ENCODE measurements around the gene TEX13B. TPM values are rescaled to one million over a fixed set of nuclear protein-coding genes. Genes with fewer than 3 reads are reported as not detected.
"Not testable (repeated sequence)": the region's sequence is repeated elsewhere in the genome, so short reads cannot be mapped to it uniquely, and the experiment has no call there.

TEX13B gene
- total RNA-seq, 2 experiments from 2014 or later = not detected

DNA sequence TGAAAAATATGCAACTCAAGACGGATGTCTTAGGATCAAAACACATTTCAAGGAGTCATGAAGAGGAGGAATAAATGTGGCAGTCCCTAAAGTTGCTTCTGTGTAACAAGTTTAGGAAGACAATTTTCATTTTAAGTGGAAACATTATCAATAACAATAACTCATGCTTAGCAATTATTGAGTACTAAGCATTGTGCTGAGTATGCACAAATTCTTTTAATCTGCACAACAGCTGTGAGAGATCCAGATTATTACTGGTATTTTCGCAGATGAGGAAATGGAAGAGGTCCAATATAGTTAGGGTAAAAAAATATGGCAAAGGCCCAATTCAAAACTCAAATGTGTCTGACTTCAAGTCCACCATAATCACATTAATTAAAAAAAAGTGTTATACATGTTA is 2.9 kb upstream of the TEX13B start:
- Mint-ChIP-seq H3K4me3 (no peak overlapping the region), H3K36me3 (no peaks in the 10 kb centered on the region), H3K27ac (no peak overlapping the region), H3K9me3 (ENCODE audit: low read depth) (no peaks in the 10 kb centered on the region), H3K27me3 (no peaks in the 10 kb centered on the region), H3K4me1 (no peaks in the 10 kb centered on the region)
- DNase-seq = no peak
- no peak for ATAC-seq
- CTCF ChIA-PET = no interaction called here

DNA sequence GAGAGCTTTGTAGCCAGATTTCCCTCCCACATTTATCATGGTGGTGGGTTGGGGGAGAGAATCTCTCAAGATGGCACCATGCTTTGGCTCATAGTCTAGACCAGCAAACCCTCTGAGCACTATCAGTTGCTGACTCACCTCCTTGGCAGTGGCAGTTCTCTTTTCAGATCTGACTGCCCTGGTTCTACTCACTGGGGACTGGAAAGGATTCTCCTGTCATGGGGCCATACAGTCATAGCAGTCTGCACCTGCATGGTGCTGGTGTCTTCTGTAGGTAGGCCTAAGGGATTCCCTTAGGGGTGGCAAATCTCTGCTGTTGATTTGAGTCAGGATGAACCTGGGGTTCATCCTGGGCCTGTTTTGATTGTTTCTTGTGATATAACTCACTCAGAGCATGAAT is 2.6 kb downstream of the TEX13B start:
- CTCF ChIA-PET = no interaction called here
- DNase-seq = no peak
- no peak for ATAC-seq

DNA sequence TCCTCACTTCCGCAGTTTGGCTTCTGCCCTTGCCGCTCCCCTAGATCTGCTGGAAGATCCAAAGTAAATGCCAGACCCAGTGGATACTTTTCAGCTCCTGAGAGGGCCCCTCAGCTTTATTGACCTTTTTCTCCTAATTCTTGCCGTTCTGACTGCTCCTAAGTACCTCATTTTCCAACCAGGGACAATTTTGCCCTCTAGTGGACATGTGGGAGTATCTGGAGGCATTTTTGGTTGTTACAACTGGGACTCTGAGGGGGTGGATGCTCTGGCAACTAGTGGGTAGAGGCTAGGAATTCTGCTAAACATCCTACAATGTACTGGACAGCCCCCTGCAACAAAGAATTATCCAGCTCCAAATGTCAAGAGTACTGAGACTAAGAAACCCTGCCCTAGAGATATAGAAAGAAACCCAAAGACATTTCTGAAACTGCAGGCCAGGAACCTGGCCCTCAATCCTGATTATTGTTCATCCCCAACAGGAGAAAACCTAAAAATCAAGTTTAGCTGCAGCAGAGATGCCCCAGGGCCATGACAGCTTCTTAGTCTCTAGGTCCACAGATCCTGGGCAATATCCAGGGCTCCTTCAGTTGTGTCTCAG is 3.4 kb downstream of the TEX13B start:
- ATAC-seq (no peak), DNase-seq (no peak)
- Mint-ChIP-seq H3K4me1 (no peaks in the 10 kb centered on the region), H3K27ac (no peak overlapping the region), H3K9me3 (ENCODE audit: low read depth) (no peaks in the 10 kb centered on the region), H3K36me3 (no peaks in the 10 kb centered on the region), H3K4me3 (no peak overlapping the region), H3K27me3 (no peaks in the 10 kb centered on the region)
- CTCF ChIA-PET = no interaction called here

More for the DNA sequence above, 2.6 kb downstream of the TEX13B start:
- Mint-ChIP-seq H3K4me1 (no peaks in the 10 kb centered on the region), H3K36me3 (no peaks in the 10 kb centered on the region), H3K27ac (no peak overlapping the region), H3K4me3 (no peak overlapping the region), H3K9me3 (ENCODE audit: low read depth) (no peaks in the 10 kb centered on the region), H3K27me3 (no peaks in the 10 kb centered on the region)

DNA sequence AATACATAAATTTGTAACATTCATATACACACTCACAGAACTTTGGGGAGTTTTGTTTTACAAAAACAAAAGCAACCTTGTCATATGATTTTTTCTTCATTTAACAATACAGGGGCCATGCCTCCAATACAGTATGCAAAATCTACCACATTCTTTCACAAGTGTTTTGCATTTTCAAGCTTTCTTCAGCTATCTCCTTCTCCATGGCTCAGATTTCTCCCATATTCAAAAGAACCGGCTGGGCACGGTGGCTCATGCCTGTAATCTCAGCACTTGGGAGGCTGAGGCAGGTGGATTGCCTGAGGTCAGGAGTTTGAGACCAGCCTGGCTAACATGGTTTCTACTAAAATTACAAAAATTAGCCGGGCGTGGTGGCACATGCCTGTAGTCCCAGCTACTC is 4.1 kb downstream of the TEX13B start:
- DNase-seq = no peak
- H3K4me1 Mint-ChIP-seq = no peaks in the 10 kb centered on the region
- H3K27me3 Mint-ChIP-seq = no peaks in the 10 kb centered on the region
- H3K4me3 Mint-ChIP-seq = no peak overlapping the region
- H3K9me3 Mint-ChIP-seq (ENCODE audit: low read depth) = no peaks in the 10 kb centered on the region
- CTCF ChIA-PET = no interaction called here
- no peak for ATAC-seq
- H3K36me3 Mint-ChIP-seq = no peaks in the 10 kb centered on the region
- no peak overlapping the region for H3K27ac Mint-ChIP-seq

DNA sequence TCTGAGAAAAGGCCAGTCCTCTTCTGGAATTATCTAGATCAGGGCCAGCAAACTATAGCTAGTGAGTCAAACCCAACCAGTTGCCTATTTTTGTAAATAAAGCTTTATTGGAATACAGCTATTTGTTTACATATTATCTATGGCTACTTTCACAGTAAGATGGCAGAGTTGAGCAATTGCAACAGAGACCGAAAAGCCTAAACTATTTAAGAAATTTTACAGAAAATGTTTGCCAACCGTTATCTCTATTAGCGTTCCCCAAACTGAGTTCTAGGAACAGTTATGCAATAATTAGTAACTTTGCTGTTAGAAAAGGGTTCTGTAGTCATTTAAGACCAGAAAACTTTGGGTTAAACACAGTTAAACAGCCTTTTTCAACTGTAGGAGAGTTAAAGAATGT is 10.5 kb downstream of the TEX13B start:
- CTCF ChIA-PET = no interaction called here
- no peak for ATAC-seq
- Mint-ChIP-seq H3K27me3 (no peaks in the 10 kb centered on the region), H3K36me3 (no peaks in the 10 kb centered on the region), H3K4me1 (no peaks in the 10 kb centered on the region), H3K4me3 (no peak overlapping the region), H3K27ac (no peak overlapping the region), H3K9me3 (ENCODE audit: low read depth) (no peaks in the 10 kb centered on the region)
- DNase-seq = no peak

DNA sequence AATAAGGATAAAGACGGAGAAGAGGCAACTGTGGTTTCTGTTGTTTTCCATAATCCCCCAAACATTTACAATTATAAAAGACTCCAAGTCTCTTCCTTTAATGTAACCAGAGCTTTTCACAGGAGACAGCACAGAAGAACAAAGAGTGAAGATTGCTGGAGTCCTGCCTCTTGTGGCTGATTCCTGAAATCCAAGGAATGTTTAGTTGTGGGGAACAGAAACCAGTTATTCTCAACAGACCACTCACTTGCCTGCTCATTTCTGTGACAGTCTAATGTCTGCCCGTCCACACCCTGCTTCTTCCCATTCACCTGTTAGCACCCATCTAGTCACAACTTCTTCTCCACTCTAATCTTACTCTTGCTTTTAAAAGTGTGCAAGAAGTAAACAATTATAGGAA is 12.1 kb downstream of the TEX13B start:
- Mint-ChIP-seq H3K4me3 (no peak overlapping the region), H3K9me3 (ENCODE audit: low read depth) (no peaks in the 10 kb centered on the region), H3K36me3 (no peaks in the 10 kb centered on the region), H3K4me1 (no peaks in the 10 kb centered on the region), H3K27me3 (no peaks in the 10 kb centered on the region), H3K27ac (no peak overlapping the region)
- DNase-seq (no peak), ATAC-seq (no peak)
- CTCF ChIA-PET = no interaction called here

DNA sequence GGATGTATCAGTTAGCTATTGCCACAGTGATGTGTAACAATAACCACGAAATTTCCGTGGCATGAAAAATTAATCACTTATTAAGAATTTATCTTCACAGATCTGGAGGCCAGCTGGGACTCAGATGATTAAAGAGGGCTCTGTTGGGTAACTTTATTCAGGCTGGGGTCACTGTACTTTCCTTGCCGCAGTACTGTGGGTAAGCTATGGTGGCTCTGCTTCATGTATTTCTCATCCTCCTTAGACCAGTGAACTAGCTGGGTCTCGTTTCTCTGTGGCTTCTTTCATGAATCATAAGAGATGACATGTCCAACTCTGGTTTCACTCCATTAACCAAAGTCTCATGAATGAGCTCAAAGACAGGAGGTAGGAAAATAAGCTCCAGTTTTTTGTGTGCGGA is 13.5 kb downstream of the TEX13B start:
- DNase-seq = no peak
- Mint-ChIP-seq H3K36me3 (no peaks in the 10 kb centered on the region), H3K27ac (no peak overlapping the region), H3K4me1 (no peaks in the 10 kb centered on the region), H3K27me3 (no peaks in the 10 kb centered on the region), H3K4me3 (no peak overlapping the region), H3K9me3 (ENCODE audit: low read depth) (no peaks in the 10 kb centered on the region)
- CTCF ChIA-PET = no interaction called here
- no peak for ATAC-seq

DNA sequence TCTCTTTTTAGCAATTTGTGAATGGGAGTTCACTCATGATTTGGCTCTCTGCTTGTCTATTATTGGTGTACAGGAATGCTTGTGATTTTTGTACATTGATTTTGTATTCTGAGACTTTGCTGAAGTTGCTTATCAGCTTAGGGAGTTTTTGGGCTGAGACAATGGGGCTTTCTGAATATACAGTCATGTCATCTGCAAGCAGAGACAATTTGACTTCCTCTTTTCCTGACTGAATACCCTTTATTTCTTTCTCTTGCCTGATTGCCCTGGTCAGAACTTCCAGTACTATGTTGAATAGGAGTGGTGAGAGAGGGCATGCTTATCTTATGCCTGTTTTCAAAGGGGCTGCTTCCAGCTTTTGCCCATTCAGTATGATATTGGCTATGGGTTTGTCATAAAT is 26.8 kb downstream of the TEX13B start:
- H3K27me3 Mint-ChIP-seq; CTCF ChIA-PET; H3K36me3 Mint-ChIP-seq; H3K4me1 Mint-ChIP-seq; H3K9me3 Mint-ChIP-seq (ENCODE audit: low read depth); H3K27ac Mint-ChIP-seq; ATAC-seq; H3K4me3 Mint-ChIP-seq; DNase-seq: not testable (repeated sequence)

DNA sequence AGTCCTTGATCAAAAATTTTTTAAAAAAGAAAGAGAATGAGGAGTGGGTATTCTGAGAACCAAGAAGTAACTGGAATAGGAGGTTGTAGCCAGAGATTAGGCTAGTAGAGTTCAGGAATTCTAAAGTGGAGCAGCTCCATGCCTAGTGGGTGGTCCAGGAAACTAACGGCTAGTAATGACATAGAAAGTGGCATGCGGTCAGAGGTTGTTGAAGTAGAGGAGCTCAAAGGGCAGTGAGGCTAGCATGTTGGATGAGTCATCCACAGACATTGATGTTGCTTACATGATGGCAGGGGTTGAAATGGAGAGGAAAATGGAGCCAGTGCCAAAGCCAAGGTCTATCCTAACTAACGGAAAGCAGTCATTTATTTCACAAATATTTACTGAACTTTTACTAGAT is 42.1 kb downstream of the TEX13B start:
- Mint-ChIP-seq H3K27ac (no peak overlapping the region), H3K4me1 (no peaks in the 10 kb centered on the region), H3K36me3 (no peaks in the 10 kb centered on the region), H3K27me3 (peaks cover 6% of the 10 kb centered on the region), H3K9me3 (ENCODE audit: low read depth) (peaks cover 3% of the 10 kb centered on the region), H3K4me3 (no peak overlapping the region)
- no peak for ATAC-seq
- no peak for DNase-seq
- CTCF ChIA-PET = no interaction called here

DNA sequence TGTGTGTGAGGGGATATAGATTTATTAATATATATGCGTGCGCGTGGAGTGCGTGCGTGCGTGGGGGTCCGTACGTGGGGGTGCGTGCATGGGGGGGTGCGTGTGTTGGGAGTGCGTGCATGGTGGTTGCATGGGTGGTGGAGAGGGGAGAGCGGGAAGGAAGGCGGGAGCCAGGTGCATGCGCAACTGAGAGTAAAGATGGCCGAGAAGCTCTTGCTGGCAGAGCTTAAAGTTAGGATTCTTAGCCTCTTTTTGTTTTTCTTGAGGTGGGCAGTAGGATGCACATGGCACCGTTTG is 45.8 kb downstream of the TEX13B start:
- Mint-ChIP-seq H3K9me3 (ENCODE audit: low read depth) (peaks cover 3% of the 10 kb centered on the region), H3K36me3 (no peaks in the 10 kb centered on the region), H3K27ac (no peak overlapping the region), H3K27me3 (peaks cover 6% of the 10 kb centered on the region), H3K4me1 (no peaks in the 10 kb centered on the region), H3K4me3 (no peak overlapping the region)
- no peak for ATAC-seq
- no peak for DNase-seq
- CTCF ChIA-PET = no interaction called here

DNA sequence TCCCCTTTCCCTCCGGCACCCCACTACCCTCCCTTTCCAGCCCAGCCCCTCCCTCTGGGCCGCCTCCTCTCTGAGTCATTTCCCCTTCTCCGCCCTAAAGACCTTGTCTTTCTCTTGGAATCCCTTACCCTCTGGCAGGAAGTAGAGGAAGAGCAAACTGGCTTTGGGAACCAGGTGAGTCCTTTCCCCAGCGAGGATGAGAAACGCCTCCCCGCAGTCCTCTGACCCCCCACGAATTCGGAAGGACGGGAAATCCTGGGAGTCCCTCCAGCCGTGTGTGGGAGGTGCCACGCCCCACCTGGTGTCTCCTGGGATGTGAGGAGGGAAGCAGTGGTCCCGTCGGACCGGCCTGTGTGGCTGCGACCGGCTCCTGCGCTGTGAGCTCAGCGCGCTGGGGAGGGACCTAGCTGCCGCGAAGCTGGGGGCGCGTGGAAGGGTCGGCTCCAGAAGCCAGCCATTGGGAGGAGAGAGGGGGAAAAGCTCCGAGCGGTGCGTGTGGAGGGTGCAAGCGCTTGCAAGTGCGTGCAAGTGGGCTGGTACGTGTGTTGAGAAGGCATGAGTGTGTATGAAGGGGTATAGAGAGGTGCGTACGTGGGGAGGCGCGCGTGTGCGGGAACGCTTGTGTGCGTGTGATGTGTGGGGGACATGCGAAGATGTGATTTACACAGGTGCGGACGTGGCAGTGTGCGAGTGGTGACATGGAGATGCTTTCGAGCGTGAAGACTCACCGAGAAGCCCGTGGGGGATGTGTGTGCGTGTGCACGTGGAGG is 46.3 kb downstream of the TEX13B start:
- DNase-seq (no peak), ATAC-seq (no peak)
- H3K4me3 Mint-ChIP-seq = no peak overlapping the region
- CTCF ChIA-PET = no interaction called here
- H3K4me1 Mint-ChIP-seq = no peaks in the 10 kb centered on the region
- no peak overlapping the region for H3K27ac Mint-ChIP-seq
- H3K36me3 Mint-ChIP-seq = no peaks in the 10 kb centered on the region
- peaks cover 3% of the 10 kb centered on the region for H3K9me3 Mint-ChIP-seq (ENCODE audit: low read depth)
- H3K27me3 Mint-ChIP-seq = peaks cover 6% of the 10 kb centered on the region

DNA sequence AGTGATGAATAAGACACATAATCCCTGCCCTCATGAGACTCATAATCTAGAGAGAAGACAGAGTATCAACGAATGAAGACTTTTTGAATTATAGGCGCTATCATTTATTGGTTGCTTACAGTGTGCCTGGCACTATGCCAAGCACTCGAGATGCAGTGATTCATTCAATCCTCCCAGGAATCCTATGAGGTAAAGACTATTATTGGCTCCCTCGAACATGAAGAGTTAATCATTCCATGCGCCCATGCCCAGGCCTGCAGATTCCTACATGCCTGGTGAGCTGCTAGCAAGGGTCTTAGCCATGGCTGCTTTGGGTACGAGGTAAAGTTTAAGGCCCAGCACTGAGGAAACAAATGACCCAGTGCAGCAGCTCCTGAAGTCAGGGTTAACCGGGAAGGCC is 47.0 kb downstream of the TEX13B start:
- peaks cover 6% of the 10 kb centered on the region for H3K27me3 Mint-ChIP-seq
- no peaks in the 10 kb centered on the region for H3K4me1 Mint-ChIP-seq
- H3K9me3 Mint-ChIP-seq (ENCODE audit: low read depth) = peaks cover 3% of the 10 kb centered on the region
- CTCF ChIA-PET = no interaction called here
- H3K27ac Mint-ChIP-seq = no peak overlapping the region
- no peak for DNase-seq
- no peak overlapping the region for H3K4me3 Mint-ChIP-seq
- no peaks in the 10 kb centered on the region for H3K36me3 Mint-ChIP-seq
- no peak for ATAC-seq

DNA sequence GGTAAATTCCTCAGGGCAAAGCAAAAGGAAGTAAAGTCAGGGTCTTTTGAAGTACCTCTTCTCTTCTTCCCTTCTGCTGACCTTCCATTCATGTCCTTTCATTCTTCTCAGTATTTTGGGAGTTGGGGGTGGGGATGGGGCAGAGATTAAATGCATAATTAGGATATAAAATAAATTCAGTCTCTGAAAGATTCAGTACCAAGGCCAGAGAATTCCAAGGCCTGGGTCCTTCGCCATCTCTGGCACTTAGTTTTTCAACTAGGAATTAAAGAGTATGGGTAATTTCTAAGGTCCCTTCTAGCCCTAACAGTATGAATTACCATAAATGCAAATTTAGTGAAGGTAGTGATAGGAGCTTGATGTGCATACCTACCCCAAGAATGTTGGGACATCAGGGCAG is 47.9 kb downstream of the TEX13B start:
- Mint-ChIP-seq H3K4me3 (no peak overlapping the region), H3K9me3 (ENCODE audit: low read depth) (peaks cover 3% of the 10 kb centered on the region), H3K27ac (no peak overlapping the region), H3K27me3 (peaks cover 6% of the 10 kb centered on the region), H3K4me1 (no peaks in the 10 kb centered on the region), H3K36me3 (no peaks in the 10 kb centered on the region)
- CTCF ChIA-PET = no interaction called here
- ATAC-seq = no peak
- DNase-seq = no peak
